HG03159 (cell line): ENCODE measurements around the gene HPSE2.
"Not testable (repeated sequence)": the region's sequence is repeated elsewhere in the genome, so short reads cannot be mapped to it uniquely, and the experiment has no call there.

ENCODE experiments used
- ATAC-seq: cut with Tn5 transposase; IDR thresholded peaks from one replicate; pipeline ENCODE4 v1.9.1; 2021; ENCODE audit warnings: mild to moderate bottlenecking, moderate library complexity; ENCODE audit not compliant: unreplicated experiment

Gene HPSE2

DNA sequence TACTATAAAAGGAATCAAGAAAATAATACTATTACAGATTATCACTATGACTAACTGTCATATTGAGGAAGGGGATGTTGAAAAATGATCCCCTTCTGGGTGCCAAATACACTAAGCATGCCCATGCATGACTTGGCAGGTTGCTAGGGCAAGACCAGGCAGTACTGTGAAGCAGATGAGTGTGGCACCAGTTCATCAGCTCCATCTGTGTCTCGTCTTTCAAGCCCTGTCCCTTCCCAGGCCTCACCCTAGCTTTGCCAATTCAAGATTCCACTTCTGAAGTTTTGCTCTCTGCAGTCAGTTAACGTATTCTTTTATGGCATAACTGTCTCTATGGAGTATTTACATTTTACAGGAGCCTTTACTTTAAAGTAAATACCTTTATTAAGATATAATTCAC, 653.3 kb downstream of the HPSE2 start:
- no peak for ATAC-seq

DNA sequence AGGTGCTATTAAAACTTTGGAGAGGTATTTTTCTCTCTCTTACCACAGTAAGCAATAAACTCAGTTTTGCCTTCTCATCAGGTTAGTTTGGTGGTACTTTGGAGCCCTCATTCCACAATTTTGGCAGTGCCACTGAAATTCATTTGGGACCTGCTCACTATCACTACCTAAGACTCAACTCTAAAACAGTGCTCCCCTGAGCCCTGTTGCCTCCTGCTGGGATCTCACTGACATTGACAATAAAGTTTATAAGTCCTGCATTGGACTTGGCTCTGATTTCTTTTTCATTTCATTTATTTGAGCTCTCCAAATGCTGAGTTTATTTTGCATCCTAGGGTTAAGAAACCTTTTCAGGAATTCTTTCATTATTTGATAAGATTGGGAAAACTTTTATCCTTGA, 658.1 kb downstream of the HPSE2 start:
- ATAC-seq = no peak

DNA sequence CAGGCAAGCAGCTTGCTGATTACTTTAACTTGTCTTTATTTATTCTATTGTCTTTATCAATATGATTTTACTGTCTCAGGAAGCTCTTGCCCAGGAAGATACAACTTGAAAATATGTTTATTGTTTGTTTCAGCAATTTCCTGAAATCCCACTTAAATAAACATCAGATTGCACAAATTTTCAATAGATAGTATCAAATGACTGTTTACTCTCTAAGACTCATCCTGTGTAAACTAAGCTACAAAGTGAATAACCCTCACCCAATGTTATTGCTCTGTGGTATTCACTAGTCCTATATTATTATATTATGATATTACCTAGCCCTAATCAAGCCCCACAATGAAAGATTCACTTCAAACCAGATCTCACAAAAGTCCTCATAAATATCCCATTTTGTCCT, 658.5 kb downstream of the HPSE2 start:
- ATAC-seq = no peak

DNA sequence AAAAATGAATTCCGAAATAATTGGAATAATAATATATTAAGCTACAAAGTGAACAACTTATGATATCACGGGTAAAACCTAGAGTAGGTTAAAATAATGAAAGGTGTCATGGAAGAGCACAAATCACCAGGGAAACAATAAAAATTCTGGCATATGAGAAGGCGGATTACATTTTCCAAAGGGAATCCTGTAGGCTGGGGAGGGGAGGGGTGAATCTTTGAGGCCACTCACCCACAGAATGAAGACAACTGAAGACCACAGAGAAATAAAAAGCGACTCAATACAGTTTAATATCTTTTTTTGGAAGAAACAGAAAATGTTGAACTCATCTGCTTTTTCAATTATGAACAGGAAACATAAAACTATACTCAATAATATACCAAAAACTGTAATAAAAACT, 659.6 kb downstream of the HPSE2 start:
- no peak for ATAC-seq

DNA sequence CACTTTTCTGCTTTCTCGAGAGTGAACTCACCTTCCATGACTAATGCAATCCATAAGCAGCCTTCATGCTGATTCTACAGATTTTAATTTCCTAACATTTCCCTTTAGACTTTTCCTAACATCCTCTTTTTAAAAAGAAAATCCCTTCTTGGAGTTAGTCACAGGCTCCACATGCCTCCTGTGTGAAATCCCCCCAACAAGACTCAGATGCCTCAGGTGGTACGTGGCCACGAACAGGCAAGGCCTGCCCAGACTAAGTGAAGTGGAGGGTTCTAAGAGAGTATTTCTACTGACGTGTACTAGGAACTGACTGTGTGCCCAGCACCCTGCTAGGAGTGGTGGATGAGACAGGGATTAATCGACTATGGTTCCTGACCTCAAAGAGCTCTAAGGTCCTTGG, 663.1 kb downstream of the HPSE2 start:
- no peak for ATAC-seq

DNA sequence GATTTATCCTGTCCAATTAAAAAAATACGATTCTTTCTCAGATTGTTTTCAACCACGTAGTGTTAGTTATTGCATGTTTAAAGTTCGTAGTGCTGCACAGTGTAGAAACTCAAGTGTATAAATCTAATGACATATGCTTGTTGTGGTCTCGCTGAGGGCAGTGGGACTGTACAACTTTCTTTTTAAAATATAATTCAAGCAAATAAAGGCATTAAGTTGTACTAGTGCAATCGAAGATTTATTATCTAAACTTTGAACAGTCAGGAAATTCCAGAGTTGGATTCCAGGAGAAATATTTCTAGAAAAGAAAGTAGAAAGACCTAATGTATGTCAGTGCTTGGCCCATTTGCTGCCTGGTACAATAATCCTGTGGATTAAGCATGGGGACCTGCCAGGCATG, 664.8 kb downstream of the HPSE2 start:
- ATAC-seq = no peak

DNA sequence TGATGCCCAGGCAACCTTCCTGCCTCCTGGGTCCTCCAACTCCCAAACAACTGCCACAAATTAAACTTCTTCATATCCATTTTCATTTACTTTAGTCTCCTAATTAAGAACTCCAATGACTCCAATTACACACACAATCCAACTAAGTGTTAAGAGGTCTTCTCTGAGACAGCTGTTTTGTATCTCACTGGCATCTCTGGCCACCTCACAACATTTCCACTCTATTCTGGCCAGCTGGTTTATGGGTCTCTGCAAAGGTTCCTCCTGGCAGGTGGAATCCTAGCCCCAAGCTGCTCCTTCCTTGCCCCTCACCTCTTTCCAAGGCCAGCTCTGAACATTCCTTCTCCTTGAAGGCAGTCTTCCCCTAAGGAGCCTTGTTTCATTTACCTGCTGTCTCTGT, 665.8 kb downstream of the HPSE2 start:
- no peak for ATAC-seq

DNA sequence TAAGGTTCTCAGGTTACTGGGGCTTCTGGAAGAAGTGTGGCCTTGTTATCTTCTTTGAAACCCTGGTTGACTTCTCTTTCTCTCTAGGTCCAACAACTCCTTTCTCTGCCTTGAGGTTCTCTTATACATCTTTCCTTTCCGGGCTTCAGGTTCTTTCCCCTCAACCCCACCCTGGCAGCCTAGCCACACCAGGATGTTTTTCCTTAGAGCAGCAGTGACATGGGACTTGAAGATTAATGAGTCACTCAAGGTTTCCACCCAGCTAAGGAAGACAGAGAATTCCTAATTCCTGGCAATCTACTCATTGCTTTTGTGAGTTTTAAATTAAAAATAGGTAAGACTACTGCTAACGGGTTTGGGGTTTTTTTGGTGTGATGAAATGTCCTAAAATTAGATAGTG, 667.1 kb downstream of the HPSE2 start:
- no peak for ATAC-seq

DNA sequence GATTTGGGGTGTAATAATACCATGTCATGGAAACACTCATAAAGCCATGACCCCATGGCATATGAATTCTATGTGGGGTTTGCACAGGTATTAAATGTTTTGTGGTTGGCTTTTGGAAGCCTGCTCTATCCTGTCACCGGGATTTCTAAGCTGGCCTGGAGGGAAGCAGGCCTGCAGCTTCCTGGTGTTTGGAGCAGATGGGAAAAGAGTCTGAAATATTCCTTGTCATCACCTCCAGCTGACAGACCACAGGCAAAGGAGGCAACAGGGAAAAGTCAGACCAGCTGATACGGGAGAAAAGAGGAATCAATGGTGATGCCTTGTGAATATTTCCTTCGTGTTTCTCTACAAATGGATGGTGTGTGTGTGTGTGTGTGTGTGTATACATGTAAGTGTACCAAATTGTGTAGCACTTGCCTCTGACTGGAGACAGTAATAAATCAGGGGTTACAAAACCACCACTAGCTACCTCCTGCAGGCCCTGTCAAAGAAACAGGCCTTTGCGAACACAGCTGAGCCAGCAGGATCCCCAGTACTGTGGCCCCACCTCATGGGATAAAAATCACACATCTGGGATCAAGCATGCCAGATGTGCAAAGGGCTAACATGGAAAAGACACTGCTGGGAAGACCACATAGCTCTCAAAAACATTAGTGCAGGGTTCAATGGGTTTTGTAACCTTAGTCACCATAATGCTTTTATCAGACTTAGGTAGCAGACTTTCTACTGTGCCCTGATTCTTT, 668.1 kb downstream of the HPSE2 start:
- ATAC-seq = no peak

DNA sequence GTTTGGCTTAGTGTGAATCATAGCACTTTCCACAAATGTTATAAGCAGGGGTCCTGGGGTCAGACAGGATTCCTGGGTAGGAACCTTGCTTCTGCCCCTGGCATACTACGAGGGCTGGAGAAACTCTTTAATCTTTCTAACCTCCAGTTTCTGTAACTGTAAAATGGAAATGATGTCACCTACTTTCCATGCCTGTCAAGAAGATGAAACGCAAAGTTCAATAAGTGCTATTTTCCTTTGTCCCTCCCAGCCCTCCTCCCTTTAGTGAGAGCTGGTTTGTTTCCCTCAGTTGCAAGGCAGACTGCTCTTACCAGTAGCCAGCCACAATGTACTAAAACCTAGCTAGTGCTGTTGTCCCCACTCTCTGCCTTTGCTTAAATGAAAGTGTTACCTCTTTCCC, 671.8 kb downstream of the HPSE2 start:
- ATAC-seq = no peak

DNA sequence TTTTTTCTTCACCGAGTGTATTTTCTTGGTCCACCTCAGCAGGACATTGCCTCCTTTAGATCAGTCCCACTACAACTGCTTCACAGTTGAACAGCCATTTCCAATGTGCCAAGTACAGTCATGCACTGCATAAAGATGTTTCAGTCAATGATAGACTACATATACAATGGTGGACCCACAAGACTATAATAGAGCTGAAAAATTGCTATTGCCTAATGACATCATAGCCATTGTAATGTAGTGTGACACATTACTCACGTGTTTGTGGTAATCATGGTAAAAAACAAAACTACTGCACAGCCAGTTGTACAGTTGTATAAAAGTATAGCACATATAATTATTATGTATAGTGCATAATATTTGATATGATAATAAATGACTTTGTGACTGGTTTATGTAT, 675.1 kb downstream of the HPSE2 start:
- no peak for ATAC-seq

DNA sequence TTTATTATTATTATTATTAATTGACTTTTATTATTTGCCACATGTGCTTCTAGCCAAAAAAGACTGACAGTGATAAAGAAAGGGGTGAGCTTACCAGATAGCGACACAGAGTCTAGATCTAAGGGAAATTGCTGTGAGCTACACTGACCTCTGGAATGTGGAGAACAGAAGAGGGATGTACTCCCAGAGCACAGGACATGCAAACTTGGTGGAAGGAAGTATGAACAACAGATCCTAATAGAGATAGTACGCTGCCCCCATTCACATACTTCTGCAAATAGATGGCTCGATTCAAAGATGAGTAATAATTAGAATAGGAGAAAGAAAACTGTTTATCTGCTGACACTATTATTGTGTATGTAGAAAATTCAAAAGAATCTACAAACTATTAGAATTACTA, 679.6 kb downstream of the HPSE2 start:
- ATAC-seq = no peak

DNA sequence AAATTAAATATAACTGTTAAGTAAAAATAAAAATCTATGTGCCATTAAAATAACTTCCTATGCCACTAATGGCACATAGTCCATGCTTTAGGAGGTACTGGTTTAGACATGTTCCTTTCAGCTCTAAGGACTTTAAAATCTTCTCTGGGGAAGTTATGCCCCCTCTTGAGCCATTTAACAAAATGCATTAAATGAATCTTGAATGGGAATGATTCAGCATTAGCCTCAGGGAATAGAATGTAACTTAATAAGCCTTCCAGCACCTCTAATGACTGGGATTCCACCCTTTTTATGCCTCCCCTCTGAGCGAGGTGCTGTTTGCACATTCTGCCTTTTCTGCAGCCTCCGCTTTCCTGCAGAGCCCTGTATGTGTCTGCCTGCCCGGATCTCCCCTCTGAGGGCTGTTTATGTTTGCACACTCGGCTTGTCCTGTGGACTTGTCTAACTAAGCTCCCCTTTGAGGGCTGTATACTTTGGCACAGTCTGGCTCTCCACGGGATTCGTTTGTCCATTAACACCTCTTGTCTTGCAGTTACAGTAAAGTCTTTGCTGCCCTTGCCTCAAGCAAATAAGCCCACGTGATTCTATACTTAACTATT, 680.5 kb downstream of the HPSE2 start:
- no peak for ATAC-seq

DNA sequence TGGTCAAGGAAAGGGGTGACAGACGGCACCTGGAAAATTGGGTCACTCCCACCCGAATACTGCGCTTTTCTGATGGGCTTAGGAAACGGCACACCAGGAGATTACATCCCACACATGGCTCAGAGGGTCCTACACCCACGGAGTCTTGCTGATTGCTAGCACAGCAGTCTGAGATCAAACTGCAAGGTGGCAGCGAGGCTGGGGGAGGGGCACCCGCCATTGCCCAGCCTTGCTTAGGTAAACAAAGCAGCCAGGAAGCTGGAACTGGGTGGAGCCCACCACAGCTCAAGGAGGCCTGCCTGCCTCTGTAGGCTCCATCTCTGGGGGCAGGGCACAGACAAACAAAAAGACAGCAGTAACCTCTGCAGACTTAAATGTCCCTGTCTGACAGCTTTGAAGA, 694.1 kb downstream of the HPSE2 start:
- not testable (repeated sequence) for ATAC-seq

DNA sequence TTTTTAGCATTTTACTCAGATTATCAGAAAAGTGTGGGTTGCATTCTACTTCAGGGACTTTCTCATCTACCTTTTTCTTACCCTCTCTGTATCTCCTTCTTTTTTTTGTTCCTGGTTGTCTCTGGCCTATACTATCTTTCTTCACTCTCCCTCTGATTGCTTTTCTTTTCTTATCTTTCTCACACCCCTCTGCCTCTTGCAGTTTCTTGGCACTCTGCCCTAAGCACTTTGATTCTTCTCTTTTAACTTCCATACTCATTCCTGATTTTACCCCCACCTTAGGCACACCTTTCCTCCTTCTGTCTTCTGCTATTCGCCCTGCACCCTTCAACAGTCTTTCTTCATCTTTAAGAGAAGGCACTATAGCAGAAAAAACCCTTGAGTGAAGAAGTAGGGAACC, 696.1 kb downstream of the HPSE2 start:
- no peak for ATAC-seq

DNA sequence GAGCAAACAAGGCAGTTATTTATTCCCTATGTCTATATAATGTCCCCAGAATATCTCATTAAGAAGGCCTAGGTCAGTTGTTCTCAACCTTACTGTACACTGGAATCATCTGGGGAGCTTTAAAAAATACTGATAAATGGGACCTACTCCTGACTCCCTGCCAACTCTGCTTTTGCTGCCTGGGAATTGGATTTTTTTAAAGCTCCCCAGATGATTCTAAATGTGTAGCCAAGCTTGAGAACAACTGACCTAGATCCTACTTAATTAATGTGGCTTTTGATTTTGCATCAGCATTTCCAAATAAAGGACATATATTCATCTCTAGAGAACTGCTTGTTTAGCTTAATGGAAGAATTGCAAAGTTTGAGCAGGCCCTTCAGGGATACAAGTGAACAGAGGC, 697.2 kb downstream of the HPSE2 start:
- ATAC-seq = no peak

DNA sequence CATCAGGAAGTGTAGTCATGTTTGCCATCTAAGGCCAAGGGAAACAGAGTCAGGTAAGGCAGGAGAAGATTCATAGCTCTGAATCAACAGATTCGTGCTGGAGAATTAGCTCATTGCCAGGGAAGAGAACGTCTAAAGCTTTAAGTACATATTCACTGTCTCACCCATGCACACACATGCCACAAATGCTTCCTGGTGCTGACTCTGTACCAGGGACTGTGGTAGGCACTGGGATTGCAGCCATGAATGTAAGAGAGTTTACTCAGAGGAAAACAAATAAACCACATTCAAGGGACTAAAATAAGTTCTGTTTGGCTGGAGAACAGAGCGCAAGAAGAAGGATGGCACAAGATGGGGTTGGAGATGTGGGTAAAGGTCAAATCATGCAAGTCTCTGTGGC, 699.1 kb downstream of the HPSE2 start:
- no peak for ATAC-seq

DNA sequence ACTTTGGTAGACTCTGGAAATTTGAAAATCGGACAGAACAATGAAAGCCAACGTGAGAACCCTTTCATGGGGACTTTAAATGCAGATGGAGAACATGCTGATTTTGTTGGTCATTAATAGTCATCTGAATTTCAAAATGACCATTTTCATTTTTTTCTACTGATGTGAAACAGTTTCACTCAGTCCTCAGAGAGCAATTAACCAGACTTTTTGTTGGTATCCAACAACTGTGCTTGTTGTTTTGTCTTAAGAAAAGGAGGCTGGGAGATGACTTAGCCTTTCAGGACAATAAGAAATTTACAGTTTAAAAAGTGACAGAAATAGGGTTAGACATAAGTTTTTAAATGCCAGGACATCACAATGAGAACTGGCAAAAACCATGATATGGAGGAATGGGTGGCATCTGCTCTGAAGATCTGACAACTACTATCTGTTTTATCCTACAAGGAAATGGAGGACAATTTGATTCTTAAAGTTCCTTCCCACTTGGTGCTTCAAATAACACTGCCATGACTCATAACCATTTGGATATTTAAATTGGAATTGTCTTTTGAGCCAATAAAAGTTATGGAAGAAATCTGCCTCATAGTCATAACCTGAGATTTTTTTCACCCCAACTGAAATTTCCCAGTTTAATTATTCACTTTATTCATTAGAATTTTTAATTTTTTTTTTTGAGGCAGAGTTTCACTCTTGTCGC, 701.8 kb downstream of the HPSE2 start:
- ATAC-seq = no peak

DNA sequence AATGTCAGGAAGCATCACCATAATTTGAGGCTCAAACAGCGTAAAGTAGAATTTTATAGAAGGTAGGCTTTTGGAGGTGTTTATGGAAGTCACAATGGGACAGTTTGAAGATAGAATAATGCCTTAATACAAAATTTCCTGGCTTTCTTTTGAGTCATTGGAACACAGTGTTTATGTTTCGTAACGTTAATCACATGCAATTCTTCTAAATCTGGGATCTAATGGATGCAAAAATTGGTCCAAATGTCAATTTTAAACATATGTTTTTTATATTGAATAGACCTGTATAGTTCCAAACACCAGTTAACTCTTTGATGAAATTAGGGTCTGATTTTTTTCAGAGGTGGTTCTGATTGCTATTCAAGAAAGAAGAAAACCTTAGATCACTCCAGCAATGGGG, 702.4 kb downstream of the HPSE2 start:
- no peak for ATAC-seq

DNA sequence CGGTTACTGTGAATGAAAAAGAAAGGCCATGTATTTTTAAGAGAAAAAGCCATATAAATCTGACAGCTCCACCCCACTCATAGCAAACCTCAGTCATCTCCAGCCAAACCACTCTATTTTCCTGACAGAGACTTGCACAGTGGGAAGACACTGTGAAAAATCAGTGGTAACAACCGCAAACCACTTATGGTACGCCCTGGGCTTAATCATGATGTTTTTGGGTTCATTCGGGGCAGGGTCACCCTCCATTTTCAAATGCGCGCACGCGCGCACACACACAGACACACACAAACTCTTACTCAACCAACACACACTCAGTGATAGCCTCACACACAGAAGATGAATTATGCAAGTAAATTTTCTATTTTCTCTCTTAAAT, 706.9 kb downstream of the HPSE2 start:
- no peak for ATAC-seq

DNA sequence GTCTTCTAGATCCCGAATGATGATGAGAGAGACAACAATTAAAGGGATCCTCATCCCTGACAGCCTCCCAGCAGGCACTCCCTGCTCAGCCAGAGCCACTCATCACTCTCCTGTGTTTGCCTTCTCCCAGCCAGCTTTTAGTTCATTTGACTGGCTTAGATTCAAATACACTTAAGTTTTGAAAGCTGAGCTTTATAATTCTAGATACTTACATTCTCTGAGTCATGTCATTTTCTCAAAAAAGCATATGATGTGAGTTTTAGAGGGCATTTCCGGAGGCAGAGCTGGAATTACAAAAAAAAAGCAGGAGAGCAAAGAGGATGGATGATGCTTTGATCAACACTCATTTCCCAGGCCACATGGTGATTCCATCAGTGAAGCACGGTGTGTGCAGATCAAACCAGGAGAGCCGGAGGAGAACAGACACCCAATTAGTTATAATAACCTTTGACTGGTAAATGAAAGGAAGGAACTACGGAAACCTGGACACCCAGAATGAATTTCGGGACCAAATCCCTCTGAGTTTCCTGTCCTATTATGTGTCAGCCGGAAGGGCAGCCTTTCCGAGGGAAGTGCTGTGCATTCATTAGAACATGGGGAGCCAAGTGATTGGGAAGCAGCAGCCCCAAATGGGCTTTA, 707.4 kb downstream of the HPSE2 start:
- ATAC-seq = no peak

DNA sequence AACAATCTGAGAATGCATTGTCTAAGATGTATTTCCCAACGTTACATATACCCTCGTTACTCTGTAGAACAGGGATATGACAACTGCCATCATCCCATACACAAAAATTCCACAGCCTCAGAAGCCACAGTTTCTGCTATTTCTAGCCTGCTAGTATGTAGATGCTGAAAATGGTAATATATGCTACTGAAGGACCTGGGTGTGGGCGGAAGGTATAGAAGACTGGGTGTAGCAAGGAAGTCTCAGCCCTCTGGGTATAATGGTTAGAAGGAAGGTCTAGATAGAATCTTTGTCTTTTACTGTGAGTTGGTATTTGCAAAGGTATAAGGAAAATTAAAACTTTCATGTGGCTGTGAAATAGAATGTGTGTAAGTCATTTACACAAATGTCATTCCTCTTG, 709.7 kb downstream of the HPSE2 start:
- ATAC-seq = no peak
